Measurements from ENCODE around the gene PGM5.
"Not testable (repeated sequence)": the region's sequence is repeated elsewhere in the genome, so short reads cannot be mapped to it uniquely, and the experiment has no call there.

The PGM5 gene

DNA sequence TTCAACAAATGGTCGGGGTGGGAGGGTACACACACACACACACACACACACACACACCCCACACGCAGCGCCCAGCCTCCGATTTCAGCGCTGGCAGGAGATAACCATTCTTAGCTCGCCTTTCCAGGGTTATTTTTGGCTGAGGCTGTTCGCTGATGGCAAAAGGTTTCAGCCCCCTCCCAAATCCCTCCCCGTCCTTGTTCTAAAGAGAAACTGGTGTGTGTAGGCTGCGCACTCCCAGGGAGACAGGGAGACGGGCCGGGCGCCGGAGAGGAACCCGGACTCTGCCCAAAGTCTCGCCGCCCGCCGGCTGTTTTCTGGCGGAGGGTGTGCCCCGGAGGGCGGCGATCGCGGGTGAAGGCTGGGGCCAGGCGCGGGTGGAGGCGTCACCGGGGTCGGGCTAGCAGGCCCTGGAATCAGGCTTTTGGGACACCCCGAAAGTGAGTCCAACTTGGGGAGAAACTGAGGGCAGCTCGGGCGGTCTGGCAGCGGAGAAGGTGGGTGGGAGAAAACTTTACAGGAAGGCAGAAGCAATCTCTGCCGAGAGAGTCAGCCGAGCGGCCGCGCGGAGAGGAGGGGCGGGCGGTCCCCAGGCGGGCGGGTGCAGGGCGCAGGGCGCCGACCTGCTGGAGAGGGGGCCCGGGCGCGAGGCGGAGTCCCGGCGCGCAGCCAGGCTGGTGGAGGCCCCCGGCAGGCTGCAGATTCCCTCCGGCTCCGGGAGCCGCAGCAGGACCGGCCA lies at the start of gene PGM5:
TSS of gene PGM5 (plus strand) at position 232 of the 739 bp plus-strand sequence. CDS start 517 bp downstream, outside the sequence.
- not testable (repeated sequence) for DNase-seq (ENCODE audit: low read depth in 3 of 3)

DNA sequence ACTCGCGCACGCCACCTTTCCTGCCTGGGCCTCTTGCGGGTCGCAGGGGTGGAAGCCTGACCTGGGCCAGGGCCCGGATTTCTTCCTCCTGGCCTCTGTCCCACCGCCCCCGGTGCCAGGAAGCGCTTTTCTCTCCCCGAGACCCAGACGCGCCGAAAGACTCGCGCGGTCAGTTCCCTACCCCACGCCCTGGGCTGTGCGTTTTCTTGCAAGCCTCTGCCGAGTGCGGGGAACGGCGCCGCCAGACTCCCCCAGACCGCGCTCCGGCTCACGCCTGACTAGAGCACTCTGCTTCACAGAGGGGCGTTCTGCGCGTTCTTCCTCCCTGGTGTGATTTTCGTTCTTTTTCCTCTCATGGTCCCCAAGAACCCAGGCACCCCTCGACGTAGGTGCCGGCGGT lies 49.3 kb upstream of the PGM5 start:
- not testable (repeated sequence) for DNase-seq (ENCODE audit: low read depth in 3 of 3)

- not testable (repeated sequence) for DNase-seq (ENCODE audit: low read depth in 3 of 3)
Measured at GRCh38 chr9:68307654-68308053, 48.8 kb upstream of the PGM5 start.

DNA sequence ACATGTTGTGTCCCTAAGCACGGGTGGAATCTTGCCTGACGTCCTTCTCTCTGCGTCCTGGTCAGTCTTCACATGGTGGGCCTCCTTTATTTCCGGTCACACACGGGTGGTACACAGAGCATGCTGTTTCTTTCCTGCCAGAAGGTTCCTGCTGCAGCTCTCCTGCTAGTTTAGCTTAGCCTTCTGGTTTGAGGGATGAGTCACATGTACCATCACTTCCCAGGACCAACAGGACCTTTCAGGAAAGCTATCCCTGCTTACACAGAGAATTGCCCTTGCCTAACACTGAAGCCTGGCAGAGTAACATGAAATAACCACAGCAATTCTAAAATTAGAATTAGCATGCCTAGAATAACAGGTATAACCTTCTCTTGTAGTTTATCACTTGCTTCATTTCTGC lies 45.2 kb upstream of the PGM5 start:
- not testable (repeated sequence) for DNase-seq (ENCODE audit: low read depth in 3 of 3)

GRCh38 chr9:68318209-68318608 lies 38.2 kb upstream of the PGM5 start:
- not testable (repeated sequence) for DNase-seq (ENCODE audit: low read depth in 3 of 3)

DNA sequence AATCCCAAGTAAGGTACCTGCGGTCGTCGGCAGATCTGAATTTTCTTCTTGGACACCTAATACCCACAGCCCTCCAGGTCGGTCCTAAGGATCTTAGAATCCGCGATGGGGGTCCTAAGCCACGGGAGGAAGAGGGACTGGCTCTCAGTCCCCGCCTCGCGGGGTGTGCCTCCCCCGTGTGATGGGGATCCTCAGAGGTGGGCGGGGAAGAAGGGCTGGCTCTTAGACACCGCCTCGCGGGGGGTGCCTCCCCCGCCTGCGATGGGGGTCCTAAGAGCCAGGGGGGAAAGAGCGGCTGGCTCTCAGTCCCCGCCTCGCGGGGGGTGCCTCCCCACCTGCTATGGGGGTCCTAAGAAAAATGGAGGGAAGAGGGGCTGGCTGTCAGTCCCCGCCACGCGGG lies 32.7 kb upstream of the PGM5 start:
- not testable (repeated sequence) for DNase-seq (ENCODE audit: low read depth in 3 of 3)

DNA sequence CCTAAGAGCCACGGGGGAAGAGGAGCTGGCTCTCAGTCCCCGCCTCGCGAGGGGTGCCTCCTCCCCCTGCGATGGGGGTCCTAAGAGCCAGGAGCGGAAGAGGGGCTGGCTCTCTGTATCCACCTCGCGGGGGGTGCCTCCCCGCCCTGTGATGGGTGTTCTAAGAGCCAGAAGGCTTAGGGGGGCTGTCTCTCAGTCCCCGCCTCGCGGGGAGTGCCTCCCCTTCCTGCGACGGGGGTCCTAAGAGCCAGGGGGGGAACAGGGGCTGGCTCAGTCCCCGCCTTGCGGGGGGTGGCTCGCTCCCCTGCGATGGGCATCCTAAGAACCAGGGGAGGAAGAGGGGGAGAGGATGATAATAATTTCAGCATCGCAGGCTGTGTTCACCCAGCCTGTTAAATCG lies 31.9 kb upstream of the PGM5 start:
- not testable (repeated sequence) for DNase-seq (ENCODE audit: low read depth in 3 of 3)

GRCh38 chr9:68329106-68329505 lies 27.3 kb upstream of the PGM5 start:
- not testable (repeated sequence) for DNase-seq (ENCODE audit: low read depth in 3 of 3)

- DNase-seq (ENCODE audit: low read depth in 3 of 3): not testable (repeated sequence)
Measured at GRCh38 chr9:68330531-68331173, 25.8 kb upstream of the PGM5 start.

DNA sequence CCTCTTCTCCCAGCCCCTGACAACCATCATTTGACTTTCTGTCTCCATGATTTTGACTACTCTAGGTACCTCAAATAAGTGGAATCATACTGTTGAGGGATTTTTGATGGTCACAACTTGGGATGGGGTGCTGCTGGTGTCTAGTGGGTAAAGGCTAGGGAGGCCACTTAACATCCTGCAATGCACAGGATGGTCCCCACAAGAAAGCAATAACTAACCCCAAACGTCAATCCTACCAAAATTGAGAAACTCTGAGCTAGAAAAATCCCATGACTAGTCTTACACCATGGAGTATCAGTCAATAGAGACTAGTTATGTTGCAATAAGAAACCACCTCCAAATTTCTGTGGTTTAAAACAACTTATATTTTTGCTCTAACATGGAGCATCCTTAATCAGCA lies 24.3 kb upstream of the PGM5 start:
- DNase-seq (ENCODE audit: low read depth in 3 of 3): not testable (repeated sequence)

- DNase-seq (ENCODE audit: low read depth in 3 of 3): not testable (repeated sequence)
Measured at GRCh38 chr9:68335935-68336334, 20.5 kb upstream of the PGM5 start.

GRCh38 chr9:68336639-68337339 lies 19.6 kb upstream of the PGM5 start:
- not testable (repeated sequence) for DNase-seq (ENCODE audit: low read depth in 3 of 3)

DNA sequence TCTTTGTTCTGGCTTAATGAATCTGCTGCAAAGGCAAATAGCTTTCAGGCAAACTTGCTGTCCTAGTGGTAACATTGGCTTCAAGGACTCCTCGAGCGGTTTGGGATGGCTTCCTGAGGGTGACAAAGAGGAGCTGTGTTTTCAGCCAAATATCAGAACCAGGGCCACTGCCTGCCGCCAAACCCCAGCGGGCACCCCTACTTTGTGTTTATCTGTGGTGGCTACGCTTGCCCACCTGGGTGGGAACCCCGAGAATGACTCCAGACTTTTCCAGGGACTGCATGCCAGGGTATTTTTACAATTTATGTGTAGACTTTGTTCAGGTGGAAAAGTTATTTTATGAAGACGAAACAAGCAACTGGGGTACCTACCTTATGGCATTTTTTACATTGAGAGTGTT lies 18.4 kb upstream of the PGM5 start:
- DNase-seq (ENCODE audit: low read depth in 3 of 3): not testable (repeated sequence)

- not testable (repeated sequence) for DNase-seq (ENCODE audit: low read depth in 3 of 3)
Measured at GRCh38 chr9:68342265-68343025, 14.0 kb upstream of the PGM5 start.

- DNase-seq (ENCODE audit: low read depth in 3 of 3): not testable (repeated sequence)
Measured at GRCh38 chr9:68343242-68343641, 13.2 kb upstream of the PGM5 start.

DNA sequence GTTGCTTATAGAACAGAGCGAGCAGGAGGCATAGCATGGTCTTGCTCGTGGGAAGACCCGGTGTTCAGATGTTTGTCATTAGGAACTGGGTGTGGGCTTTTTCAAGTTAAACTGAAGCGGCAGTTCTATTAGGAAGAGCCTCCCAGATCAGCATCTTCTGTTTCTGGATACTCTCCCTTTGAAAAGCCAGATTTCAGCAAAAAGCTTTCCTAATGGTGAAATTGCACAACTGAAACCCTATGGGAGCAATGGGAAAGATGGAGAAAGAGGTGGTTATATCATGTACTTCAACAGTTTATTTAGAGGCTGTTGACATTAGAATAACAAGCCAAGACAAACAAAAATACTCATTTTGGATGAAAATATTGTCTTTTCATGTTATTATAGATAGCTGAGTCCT lies 12.4 kb upstream of the PGM5 start:
- not testable (repeated sequence) for DNase-seq (ENCODE audit: low read depth in 3 of 3)

DNA sequence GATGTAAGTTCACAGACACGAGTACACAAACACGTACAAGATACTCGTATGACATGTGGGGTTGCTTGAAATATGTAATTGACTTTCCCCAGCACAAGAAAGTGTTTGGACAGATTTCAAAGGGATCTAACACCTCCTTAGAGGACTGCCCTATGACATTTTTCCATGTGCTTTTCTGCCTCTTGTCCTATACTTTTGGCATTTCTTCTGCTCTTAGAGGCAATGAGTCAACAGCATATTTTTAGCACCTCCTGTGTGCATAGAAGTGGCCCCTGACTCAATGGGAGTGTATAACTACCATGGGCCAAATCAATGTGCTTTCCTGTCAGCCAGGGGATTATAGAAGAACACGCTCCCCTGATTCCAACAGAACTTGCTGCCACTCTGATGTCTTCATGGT lies 4.7 kb upstream of the PGM5 start:
- not testable (repeated sequence) for DNase-seq (ENCODE audit: low read depth in 3 of 3)

- DNase-seq (ENCODE audit: low read depth in 3 of 3): not testable (repeated sequence)
Measured at GRCh38 chr9:68355993-68356379, 425 bp upstream of the PGM5 start.

GRCh38 chr9:68357119-68357714 lies 806 bp downstream of the PGM5 start:
- DNase-seq (ENCODE audit: low read depth in 3 of 3): not testable (repeated sequence)

DNA sequence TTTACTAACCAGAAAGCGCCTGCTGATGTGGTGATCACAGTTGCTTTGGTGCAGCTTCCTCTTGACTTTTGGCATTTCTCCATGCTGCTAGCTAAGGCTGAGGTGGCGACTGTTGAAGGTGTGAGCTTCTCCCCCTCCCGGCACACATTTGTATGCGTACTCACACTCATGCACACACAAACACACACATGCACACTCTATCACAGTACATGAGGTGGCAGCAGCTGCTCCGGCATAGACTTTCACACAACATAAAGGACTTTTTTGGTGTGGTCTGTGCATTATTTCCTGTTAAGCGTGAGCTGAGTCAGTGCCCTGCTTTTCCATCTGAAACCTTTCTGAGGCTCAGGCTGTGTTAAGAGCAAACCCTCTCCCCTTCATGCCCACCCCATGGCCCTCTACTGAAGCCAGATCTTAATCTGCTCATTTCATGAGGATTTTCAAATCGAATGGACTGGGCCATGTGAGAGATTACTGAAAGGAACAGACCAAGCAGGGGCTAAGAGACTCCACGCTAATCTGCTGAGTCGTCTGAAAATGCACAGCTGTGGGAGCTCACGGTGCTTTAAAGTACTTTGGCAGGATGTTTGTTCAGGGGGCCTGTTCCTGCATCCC lies 10.6 kb downstream of the PGM5 start:
- not testable (repeated sequence) for DNase-seq (ENCODE audit: low read depth in 3 of 3)

DNA sequence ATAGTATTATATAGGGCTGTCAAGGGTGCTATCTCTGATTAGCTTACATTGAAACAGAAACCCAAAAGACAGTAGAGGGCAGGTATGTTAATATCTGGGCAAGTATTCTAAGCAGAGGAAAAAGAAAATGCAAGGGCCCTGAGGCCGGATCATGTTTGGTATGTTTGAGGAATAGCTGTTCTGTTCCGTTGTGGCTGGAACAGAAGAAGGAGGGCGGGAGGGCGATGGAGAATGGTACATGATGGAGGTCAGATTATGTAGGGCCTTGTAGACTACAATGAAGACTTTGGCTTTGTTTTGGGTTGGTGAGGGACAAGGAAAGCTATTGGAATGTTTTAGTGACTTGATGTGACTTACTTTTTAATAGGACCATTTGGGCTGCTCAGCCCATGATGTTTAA lies 19.4 kb downstream of the PGM5 start:
- not testable (repeated sequence) for DNase-seq (ENCODE audit: low read depth in 3 of 3)

Data from stimulated activated CD4-positive, alpha-beta T cell treated with anti-CD3 and anti-CD28 coated beads, TNF-alpha, amount 100 ng/mL, for 4 hours (primary cell).